A549 (cell line): ENCODE data around the gene CREB5. TPM values are rescaled to one million over a fixed set of nuclear protein-coding genes. Genes with fewer than 3 reads are reported as not detected.

Source experiments
- ATAC-seq, 2 experiments: fragments of 200-7000 bp in 1 of 2; fragments of >200 bp in 1 of 2; cut with Nextera tagmentation in 1 of 2; cut with Tn5 transposase in 1 of 2; 3 replicates each; pipeline versions ENCODE4 v1.8.0 to v1.9.1; 2018 to 2020; ENCODE audit warnings: mild to moderate bottlenecking in 1 of 2, moderate library complexity in 1 of 2
- CTCF ChIA-PET: fragments of 300-600 bp; sonication (Branson Sonifier 250); formaldehyde crosslinking; extraction: SDS; loops from one replicate; lab custom pipeline; 2021; ENCODE audit warnings: antibody characterized with exemption, inconsistent platforms; lab: Yijun Ruan, JAX
- POLR2A ChIA-PET: fragments of 350-600 bp; formaldehyde crosslinking; extraction: SDS; loops from one replicate; lab custom pipeline; 2021; ENCODE audit warnings: antibody characterized with exemption, inconsistent platforms; lab: Yijun Ruan, JAX
- DNase-seq, 2 experiments: peaks; one replicate each; pipeline versions ENCODE4 v3.0.0 to v3.0.0-alpha.2; 2011 to 2016; ENCODE audit warnings: low read depth in 1 of 2, low spot score in 1 of 2
- FAIRE-seq: peaks from 2 replicates; lab custom pipeline; 2011; peaks lifted over from hg19 to GRCh38; lab: Jason Lieb, UNC
- H3K27ac ChIP-seq, 2 experiments: fragments of >200 bp; sonication (Bioruptor Twin); formaldehyde crosslinking; 3 replicates each; pipeline ENCODE4 v1.5.1; 2016 to 2017
- H3K4me1 ChIP-seq: fragments of >200 bp; sonication (Bioruptor Twin); formaldehyde crosslinking; 3 replicates; pipeline ENCODE4 v1.6.1; 2016
- H3K4me2 ChIP-seq: fragments of >200 bp; sonication (Bioruptor Twin); formaldehyde crosslinking; 3 replicates; pipeline ENCODE4 v1.6.1; 2016
- H3K4me3 ChIP-seq: fragments of >200 bp; sonication (Bioruptor Twin); formaldehyde crosslinking; 3 replicates; pipeline ENCODE4 v1.5.1; 2016
- H3K9me3 ChIP-seq: fragments of >200 bp; sonication (Bioruptor Twin); formaldehyde crosslinking; 3 replicates; pipeline ENCODE4 v1.6.1; 2016
- ATOH8 ChIP-seq: fragments of 250-450 bp; sonication (Bioruptor Pico); IDR thresholded peaks from 2 replicates; pipeline ENCODE4 v1.5.0; 2020; ENCODE audit warnings: low read depth, mild to moderate bottlenecking, moderate library complexity
- BHLHE40 ChIP-seq: IDR thresholded peaks from 2 replicates; pipeline ENCODE4 v1.6.1; 2012; ENCODE audit warnings: low read depth, low read length, inconsistent platforms
- CBX2 ChIP-seq: fragments of 200-600 bp; sonication (generic); IDR thresholded peaks from 2 replicates; pipeline ENCODE4 v1.6.1; 2016; ENCODE audit warnings: low read depth, mild to moderate bottlenecking, borderline replicate concordance
- EHMT2 ChIP-seq: fragments of 200-600 bp; sonication (generic); IDR thresholded peaks from 2 replicates; pipeline ENCODE4 v1.6.1; 2016; ENCODE audit warnings: antibody characterized with exemption, low read depth, mild to moderate bottlenecking, moderate library complexity
- ELK1 ChIP-seq: fragments of 150-350 bp; IDR thresholded peaks from 2 replicates; pipeline ENCODE4 v1.6.1; 2014; ENCODE audit warnings: low read depth, mild to moderate bottlenecking, low read length
- FOSB ChIP-seq: fragments of 250-450 bp; sonication (Bioruptor Pico); IDR thresholded peaks from 2 replicates; pipeline ENCODE4 v1.5.0; 2020; ENCODE audit warnings: mild to moderate bottlenecking, moderate library complexity
- FOSL2 ChIP-seq, 2 experiments: fragments of 450-650 bp in 1 of 2; fragments of >200 bp in 1 of 2; sonication (Bioruptor Twin) in 1 of 2; formaldehyde crosslinking; IDR thresholded peaks; 2 replicates each; pipeline versions ENCODE4 v1.5.0 to v1.6.1; 2016 to 2020; ENCODE audit warnings: mild to moderate bottlenecking in 1 of 2, moderate library complexity in 1 of 2
- GATA3 ChIP-seq: IDR thresholded peaks from 2 replicates; pipeline ENCODE4 v1.6.1; 2012; ENCODE audit warnings: borderline replicate concordance
- HEYL ChIP-seq: fragments of 250-450 bp; sonication (Bioruptor Pico); IDR thresholded peaks from 2 replicates; pipeline ENCODE4 v1.8.0; 2021; ENCODE audit warnings: mild to moderate bottlenecking, moderate library complexity
- HOXA7 ChIP-seq: fragments of 250-450 bp; sonication (Bioruptor Pico); IDR thresholded peaks from 2 replicates; pipeline ENCODE4 v1.5.0; 2020; ENCODE audit warnings: mild to moderate bottlenecking, moderate library complexity
- HOXB5 ChIP-seq: fragments of 250-450 bp; sonication (Bioruptor Pico); IDR thresholded peaks from 2 replicates; pipeline ENCODE4 v1.5.0; 2020; ENCODE audit warnings: mild to moderate bottlenecking, moderate library complexity
- JUN ChIP-seq, 2 experiments: fragments of >200 bp; sonication (Bioruptor Twin); formaldehyde crosslinking; IDR thresholded peaks; 2 replicates in 1 of 2; 3 replicates in 1 of 2; pipeline ENCODE4 v1.6.1; 2016 to 2017
- MAFK ChIP-seq: fragments of 450-650 bp; IDR thresholded peaks from 2 replicates; pipeline ENCODE4 v1.6.1; 2014; ENCODE audit not compliant: partially characterized antibody
- MYC ChIP-seq: IDR thresholded peaks from 2 replicates; pipeline ENCODE4 v1.6.1; 2012; ENCODE audit warnings: mild to moderate bottlenecking, inconsistent platforms, low read length, improper control_type of control experiment, borderline replicate concordance
- PBX3 ChIP-seq: IDR thresholded peaks from 2 replicates; pipeline ENCODE4 v1.6.1; 2012
- RARB ChIP-seq: fragments of 250-450 bp; sonication (Bioruptor Pico); IDR thresholded peaks from 2 replicates; pipeline ENCODE4 v1.8.0; 2021; ENCODE audit warnings: mild to moderate bottlenecking, moderate library complexity
- RCOR1 ChIP-seq: fragments of 150-350 bp; IDR thresholded peaks from 2 replicates; pipeline ENCODE4 v1.6.1; 2014; ENCODE audit warnings: antibody characterized with exemption, low read length, low read depth
- TFCP2L1 ChIP-seq: fragments of 250-450 bp; sonication (Bioruptor Pico); IDR thresholded peaks from 2 replicates; pipeline ENCODE4 v1.5.0; 2021; ENCODE audit warnings: mild to moderate bottlenecking
- ZFP36 ChIP-seq: fragments of 450-650 bp; IDR thresholded peaks from 2 replicates; pipeline ENCODE4 v1.6.1; 2014; ENCODE audit warnings: borderline replicate concordance; ENCODE audit not compliant: partially characterized antibody
- ZSCAN20 ChIP-seq: fragments of 250-450 bp; sonication (Bioruptor Pico); IDR thresholded peaks from 2 replicates; pipeline ENCODE4 v1.8.0; 2022; ENCODE audit warnings: mild to moderate bottlenecking, moderate library complexity
- WGBS: methylation state at CpG from one replicate; pipeline ENCODE4 v1.1.6; 2017; ENCODE audit errors: missing lambda C conversion rate; 5-methylcytosine and 5-hydroxymethylcytosine counted together
- polyA plus RNA-seq, 4 experiments: library from polyadenylated mRNA; depleted of rRNA in 3 of 4; stranded (reverse); fragments of >200 nt; fragmentation: RNase III in 1 of 4; extraction: RNeasy Plus Mini Kit Qiagen cat#74134 plus additional on column Dnase treatment in 1 of 4; gene quantifications; 2 replicates in 3 of 4; 3 replicates in 1 of 4; pipeline ENCODE4 v1.2.3, GENCODE V29; 2011 to 2017
- TF ChIP-seq, protein P1 (sequence below): fragments of 200-600 bp; sonication (generic); IDR thresholded peaks from 2 replicates; pipeline ENCODE4 v1.6.1; 2016; ENCODE audit warnings: antibody characterized with exemption, mild to moderate bottlenecking, moderate library complexity

The CREB5 gene
- polyA plus RNA-seq, 2 of the 4 experiments (the other 2 are of a cell fraction): 0.61 to 1.5 TPM

DNA sequence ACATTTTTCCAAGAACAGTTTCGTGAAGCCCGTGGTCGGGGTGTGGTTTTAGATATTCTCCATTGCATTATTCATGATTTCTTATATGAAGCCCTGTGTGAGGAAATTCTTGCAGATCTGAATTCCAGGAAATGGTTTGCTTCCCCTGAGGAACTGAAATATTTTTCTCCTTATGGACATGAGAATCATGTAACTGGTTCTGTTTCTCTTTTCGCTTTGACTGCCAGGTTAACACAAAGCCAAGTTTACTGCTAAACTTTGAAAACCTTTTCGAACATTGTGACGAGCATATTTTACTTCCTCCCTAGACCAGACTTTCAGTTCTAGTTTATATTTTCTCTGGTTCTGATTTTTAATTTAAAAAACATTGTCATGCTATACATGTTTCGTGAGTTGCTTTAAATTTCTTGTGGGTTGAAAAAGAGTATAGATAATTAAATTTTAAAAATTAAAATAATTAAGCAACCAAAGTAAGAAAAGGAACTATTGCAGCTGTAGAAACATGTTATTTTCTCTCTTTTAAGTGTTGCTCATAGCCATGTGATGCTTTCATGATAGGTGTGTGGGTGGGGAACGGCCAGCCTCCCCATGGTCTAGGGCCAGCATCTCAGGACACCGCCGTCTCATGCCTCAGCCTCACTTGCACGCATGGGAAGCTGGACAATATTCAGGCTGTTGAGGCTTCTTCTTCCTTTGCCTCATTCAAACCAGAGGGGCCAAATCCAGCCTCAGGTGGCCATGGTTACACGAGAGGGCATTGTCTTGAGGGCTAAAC is 97.1 kb downstream of the CREB5 start:
- no peak for FAIRE-seq
- no peak for TF ChIP-seq MAFK
- TF ChIP-seq GATA3: no peak
- no peak for TF ChIP-seq RCOR1
- no peak for TF ChIP-seq BHLHE40
- no peak for TF ChIP-seq ZFP36
- no peak for TF ChIP-seq HEYL (CRISPR knock-in tag)
- TF ChIP-seq JUN (IDR thresholded peaks at IDR 0.05): no peak
- no peak for TF ChIP-seq PBX3
- TF ChIP-seq EHMT2: no peak
- no peak for TF ChIP-seq HOXB5 (CRISPR knock-in tag)
- ChIA-PET CTCF (interaction anchor here (0.9 kb wide), 1 partner anchor 210 kb away, joined by 3 read pairs; no protein-coding TSS in a partner anchor), POLR2A (no interaction called here)
- 45% methylated on average over 12 of the region's 12 CpGs for WGBS
- ATAC-seq: no peak
- Histone ChIP-seq H3K4me2 (no peak overlapping the region), H3K27ac (no peak overlapping the region), H3K9me3 (no peaks in the 10 kb centered on the region), H3K4me1 (no peaks in the 10 kb centered on the region), H3K4me3 (no peak overlapping the region)
- no peak for DNase-seq

GRCh38 chr7:28510026-28510369 is 97.7 kb downstream of the CREB5 start:
- H3K4me2 ChIP-seq: no peak overlapping the region
- no peaks in the 10 kb centered on the region for H3K4me1 ChIP-seq
- no peak overlapping the region for H3K4me3 ChIP-seq
- H3K27ac ChIP-seq: no peak overlapping the region
- no peaks in the 10 kb centered on the region for H3K9me3 ChIP-seq
- ChIA-PET POLR2A (no interaction called here), CTCF (interaction anchor here (0.9 kb wide), 1 partner anchor 210 kb away, joined by 3 read pairs; no protein-coding TSS in a partner anchor)
- no peak for DNase-seq
- no peak for FAIRE-seq
- ATAC-seq: no peak
- TF ChIP-seq FOSL2 (IDR thresholded peaks at IDR 0.05): no peak
- no peak for TF ChIP-seq FOSL2 (CRISPR knock-in tag; IDR thresholded peaks at IDR 0.05)
- no peak for TF ChIP-seq RCOR1
- TF ChIP-seq ATOH8 (CRISPR knock-in tag): no peak
- TF ChIP-seq CBX2: no peak
- no peak for TF ChIP-seq ELK1
- no peak for TF ChIP-seq MYC
- TF ChIP-seq ZSCAN20: no peak
- TF ChIP-seq RARB: no peak
- TF ChIP-seq FOSB (CRISPR knock-in tag): no peak
- no peak for TF ChIP-seq ZFP36
- no peak for TF ChIP-seq HOXA7 (CRISPR knock-in tag)
- TF ChIP-seq GATA3: no peak
- TF ChIP-seq PBX3: no peak
- no peak for TF ChIP-seq TFCP2L1
- TF ChIP-seq, protein P1, sequence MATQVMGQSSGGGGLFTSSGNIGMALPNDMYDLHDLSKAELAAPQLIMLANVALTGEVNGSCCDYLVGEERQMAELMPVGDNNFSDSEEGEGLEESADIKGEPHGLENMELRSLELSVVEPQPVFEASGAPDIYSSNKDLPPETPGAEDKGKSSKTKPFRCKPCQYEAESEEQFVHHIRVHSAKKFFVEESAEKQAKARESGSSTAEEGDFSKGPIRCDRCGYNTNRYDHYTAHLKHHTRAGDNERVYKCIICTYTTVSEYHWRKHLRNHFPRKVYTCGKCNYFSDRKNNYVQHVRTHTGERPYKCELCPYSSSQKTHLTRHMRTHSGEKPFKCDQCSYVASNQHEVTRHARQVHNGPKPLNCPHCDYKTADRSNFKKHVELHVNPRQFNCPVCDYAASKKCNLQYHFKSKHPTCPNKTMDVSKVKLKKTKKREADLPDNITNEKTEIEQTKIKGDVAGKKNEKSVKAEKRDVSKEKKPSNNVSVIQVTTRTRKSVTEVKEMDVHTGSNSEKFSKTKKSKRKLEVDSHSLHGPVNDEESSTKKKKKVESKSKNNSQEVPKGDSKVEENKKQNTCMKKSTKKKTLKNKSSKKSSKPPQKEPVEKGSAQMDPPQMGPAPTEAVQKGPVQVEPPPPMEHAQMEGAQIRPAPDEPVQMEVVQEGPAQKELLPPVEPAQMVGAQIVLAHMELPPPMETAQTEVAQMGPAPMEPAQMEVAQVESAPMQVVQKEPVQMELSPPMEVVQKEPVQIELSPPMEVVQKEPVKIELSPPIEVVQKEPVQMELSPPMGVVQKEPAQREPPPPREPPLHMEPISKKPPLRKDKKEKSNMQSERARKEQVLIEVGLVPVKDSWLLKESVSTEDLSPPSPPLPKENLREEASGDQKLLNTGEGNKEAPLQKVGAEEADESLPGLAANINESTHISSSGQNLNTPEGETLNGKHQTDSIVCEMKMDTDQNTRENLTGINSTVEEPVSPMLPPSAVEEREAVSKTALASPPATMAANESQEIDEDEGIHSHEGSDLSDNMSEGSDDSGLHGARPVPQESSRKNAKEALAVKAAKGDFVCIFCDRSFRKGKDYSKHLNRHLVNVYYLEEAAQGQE: no peak
- WGBS: 10% methylated on average over 2 of the region's 2 CpGs
